ENCODE measurements around the gene SCGB2A2.

SCGB2A2 gene

DNA sequence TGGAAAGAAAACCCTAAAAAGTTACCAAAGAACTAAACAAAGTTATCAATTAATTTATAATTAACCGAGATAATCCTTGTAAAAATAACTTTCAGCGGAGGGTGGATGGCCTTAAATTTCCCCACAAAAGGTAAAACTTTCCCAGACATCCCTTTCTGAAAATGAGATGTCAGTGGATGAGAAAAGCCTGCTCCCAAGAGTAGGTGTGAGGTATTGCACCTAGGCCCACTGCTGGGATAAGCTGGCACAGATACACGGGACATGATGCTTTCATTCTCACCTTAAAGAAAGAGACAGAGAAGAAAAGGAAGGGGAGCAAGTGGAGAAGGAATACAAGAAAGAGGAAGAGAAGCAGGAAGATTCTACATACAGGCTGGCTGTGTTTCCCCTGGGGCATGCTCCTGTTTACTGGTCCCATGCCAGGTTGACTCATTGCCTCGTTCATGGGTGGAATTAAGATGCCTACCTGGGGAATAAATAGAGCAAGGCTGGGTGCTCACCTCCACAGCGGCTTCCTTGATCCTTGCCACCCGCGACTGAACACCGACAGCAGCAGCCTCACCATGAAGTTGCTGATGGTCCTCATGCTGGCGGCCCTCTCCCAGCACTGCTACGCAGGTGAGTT, at the start of gene SCGB2A2:
Gene SCGB2A2, plus strand, starts transcription at position 505 of the 625 bp plus-strand sequence. Its CDS starts 59 bp downstream, at position 564.
- DNase-seq = no peak

DNA sequence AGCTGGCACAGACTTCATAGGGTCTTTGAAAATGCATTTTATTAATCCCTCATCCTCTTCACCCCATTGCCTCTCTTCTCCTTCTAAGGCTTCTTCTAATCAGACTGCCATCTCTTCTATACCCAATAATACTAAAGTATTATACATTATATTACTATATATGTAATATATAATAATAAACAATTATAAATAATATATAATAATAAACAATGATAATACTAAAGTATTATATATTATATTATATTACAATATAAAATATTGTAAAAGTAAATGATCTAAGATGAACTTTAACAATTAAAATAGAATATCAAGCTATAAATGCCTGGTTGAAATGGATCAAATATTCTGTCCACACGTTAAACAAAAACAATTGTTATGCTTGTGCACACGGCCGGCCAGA, 48.5 kb upstream of the SCGB2A2 start:
- DNase-seq = no peak

- DNase-seq = no peak
Measured at GRCh38 chr11:62223095-62223494, 46.9 kb upstream of the SCGB2A2 start.

DNA sequence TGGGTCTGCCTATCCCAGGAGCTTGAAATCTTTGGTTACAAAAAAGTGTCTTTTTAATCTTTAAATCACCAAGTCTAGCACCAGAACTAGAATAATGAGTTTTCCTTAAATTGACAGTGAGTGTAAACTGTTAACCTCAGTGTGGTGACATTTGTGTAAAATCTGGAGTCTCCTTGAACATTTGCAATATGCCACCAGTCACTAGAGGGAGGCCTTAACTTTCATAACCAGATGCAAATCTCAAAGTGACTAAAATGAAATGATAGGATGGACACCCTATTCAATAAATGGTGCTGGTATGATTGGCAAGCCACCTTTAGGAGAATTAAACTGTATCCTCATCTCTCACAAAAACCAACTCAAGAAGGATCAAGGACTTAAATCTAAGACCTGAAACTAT, 36.2 kb upstream of the SCGB2A2 start:
- DNase-seq = no peak

DNA sequence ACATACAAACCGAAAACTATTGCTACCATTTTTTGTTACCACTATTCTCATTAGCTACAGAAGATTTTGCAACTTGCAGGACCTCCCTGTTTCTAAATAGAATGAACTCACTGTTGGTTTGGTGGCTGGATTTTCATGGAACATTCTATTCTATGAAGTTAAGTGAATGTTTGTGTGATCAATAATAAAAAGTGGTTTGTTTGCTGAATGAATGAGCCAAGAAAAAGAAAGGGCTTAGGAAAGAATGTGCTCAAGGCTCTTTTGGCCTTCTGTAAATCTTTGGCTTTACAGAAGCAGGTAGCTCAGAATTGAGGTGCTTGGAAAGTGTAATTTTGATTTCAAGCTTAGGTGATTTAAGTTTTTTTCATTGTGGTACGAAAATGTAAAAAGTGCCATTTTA, 33.8 kb upstream of the SCGB2A2 start:
- no peak for DNase-seq

DNA sequence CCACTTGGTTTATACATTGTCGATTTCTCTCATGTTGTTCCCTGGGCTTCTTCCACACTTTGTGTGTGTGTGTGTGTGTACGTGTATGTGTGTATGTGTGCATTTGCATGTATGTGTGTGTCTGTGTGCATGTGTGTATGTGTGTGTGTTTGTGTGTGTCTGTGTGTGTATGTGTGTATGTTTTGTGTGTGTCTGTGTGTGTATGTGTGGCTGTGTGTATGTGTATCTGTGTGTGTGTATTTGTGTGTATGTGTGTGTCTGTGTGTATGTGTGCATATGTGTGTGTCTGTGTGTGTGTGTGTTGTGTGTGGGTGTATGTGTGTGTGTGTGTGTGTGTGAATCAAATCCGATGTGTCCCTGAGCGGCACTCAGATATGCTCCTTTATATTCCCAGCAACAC, 32.5 kb upstream of the SCGB2A2 start:
- no peak for DNase-seq

DNA sequence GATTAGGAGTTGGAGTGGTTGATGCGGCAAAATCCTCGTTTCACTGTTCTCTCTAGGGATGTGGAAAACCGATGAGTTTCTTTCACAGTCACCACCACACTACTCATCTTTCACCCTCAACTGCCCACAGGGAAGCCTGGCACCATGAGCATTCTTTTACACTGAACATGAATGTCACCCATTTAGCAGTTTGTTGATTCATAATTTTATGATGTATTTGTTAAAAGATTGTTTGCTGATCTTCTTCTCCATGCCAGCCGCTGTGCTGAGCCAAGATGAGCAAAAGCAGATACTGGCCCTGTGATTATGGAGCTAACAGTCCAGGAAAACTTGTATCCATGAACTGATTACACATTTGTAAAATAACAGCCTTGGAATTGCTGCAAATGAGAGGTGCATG, 31.8 kb upstream of the SCGB2A2 start:
- no peak for DNase-seq

GRCh38 chr11:62241095-62241494, 28.9 kb upstream of the SCGB2A2 start:
- no peak for DNase-seq

- DNase-seq = no peak
Measured at GRCh38 chr11:62242021-62242420, 27.9 kb upstream of the SCGB2A2 start, which contains the start of gene SCGB1D2. SCGB1D2 (plus strand) TSS chr11:62242239; CDS start chr11:62242308, 69 bp downstream.

GRCh38 chr11:62245271-62245753, 24.6 kb upstream of the SCGB2A2 start:
- no peak for DNase-seq

DNA sequence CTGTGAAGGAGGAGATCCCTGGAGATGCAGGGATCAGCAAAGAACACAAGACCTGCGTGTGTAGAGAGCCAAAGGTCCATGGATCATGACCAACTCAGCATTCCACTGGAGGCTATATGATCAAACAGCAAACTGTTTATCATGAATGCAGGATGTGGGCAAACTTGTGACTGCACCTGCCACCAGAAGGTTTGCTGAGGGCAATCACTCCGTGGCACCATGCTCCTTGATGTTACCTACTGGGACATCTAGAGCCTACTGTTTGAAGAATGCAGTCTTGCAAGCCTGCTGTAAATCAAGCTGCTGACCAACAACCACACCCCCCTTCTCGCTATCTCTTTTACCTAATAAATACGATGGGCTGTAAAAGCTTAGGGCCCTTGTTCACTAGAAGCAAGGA, 18.3 kb upstream of the SCGB2A2 start:
- DNase-seq = no peak

- DNase-seq = no peak
Measured at GRCh38 chr11:62253999-62254542, 15.9 kb upstream of the SCGB2A2 start.

- DNase-seq = no peak
Measured at GRCh38 chr11:62256281-62256680, 13.7 kb upstream of the SCGB2A2 start.

DNA sequence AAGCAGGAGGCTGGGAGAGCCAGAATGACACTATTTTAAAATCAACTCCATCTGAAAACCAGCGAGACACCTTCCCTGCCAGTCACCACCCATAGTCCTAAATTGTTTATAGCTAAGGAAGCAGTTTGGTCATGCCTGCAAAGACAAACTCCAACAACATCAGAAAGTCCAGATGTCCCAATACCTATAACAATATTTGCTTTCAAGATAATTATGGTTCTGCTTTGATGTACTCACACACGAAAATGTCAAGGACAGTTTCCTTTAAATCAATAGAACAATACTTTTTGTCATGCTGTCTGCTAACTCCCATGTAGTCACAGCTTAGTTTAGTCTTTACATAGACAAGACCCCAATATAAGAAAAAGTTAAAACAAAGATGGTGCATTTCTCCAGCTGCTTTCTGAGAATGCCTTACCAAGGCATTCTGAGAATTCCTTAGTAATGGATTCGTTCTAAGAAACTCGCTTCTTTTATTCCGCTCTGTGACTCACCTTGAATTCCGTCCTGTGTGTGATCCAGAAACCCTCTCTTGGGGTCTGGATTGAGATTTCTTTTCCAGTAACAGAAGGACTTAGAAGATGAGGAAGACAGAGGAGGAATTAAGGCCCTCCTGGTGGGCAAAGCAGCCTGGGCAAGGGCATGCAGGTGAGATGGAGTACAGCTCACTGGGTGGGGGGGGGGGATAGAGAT, 9.6 kb upstream of the SCGB2A2 start:
- DNase-seq = no peak

DNA sequence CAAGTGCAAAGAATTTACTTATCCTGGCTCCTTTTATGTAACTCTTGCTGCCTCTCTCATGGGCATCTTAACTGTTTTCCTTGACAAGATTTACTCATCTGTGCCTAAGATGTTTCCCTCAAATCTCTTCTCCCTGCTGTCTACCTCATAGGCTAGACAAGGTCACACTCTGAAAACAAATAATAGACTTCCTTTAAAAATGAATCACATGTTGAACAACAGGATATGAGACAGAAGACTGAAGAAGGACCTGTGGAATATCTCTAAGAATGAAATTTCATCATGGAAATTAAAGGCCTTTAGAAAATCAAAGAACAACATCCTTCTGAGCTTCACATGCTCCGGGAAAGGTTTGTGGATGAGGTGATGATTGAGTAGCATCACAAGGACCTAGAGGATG, 6.0 kb upstream of the SCGB2A2 start:
- no peak for DNase-seq

GRCh38 chr11:62266558-62266957, 3.4 kb upstream of the SCGB2A2 start:
- DNase-seq = no peak

GRCh38 chr11:62267050-62267449, 2.9 kb upstream of the SCGB2A2 start:
- DNase-seq = no peak

DNA sequence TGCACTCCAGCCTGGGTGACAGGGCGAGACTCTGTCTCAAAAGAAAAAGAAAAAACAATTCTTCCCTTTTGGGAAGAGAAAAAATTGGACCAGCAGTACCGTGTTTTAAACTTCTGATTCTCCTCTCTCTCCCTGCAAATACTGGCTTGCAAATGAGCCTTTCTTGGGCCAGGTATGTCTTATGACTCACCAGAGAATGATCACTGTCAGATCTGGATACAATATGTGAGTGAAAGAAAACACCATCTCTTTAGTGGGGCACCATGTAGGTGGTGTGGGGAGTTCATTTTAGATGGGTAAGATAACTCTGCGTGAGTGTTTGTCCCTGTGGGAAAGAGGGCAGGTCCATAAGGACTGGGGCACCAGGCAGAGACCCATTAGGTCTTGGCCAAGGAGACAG, 2.4 kb upstream of the SCGB2A2 start:
- DNase-seq = no peak

DNA sequence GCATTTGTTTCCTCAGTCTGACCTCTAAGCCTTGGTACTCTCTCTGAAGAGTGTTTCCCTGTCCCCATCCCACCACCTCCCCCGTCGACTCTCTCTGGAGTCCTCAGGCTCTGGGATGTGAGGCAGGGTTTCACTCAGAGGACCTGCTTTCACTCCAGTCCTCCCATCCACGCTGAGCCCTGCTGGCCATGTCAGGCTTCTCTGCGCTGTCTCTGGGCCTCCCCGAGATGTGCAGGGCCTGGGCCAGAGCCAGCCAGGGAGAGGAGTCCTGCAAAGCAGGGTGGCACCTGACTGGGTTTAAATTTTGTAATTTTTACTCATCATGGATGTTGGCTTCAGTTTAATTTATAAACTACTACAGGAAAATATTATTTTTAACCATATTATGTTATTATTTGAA, 3.3 kb downstream of the SCGB2A2 start:
- no peak for DNase-seq

- DNase-seq = no peak
Measured at GRCh38 chr11:62273789-62274275, 3.9 kb downstream of the SCGB2A2 start.

- DNase-seq = no peak
Measured at GRCh38 chr11:62280452-62280851, 10.5 kb downstream of the SCGB2A2 start.

GRCh38 chr11:62295504-62295903, 25.5 kb downstream of the SCGB2A2 start:
- no peak for DNase-seq

- no peak for DNase-seq
Measured at GRCh38 chr11:62298975-62299374, 29.0 kb downstream of the SCGB2A2 start, which contains the start of gene SCGB1D4. SCGB1D4 (minus strand) TSS chr11:62299075; CDS start chr11:62299010, 65 bp downstream.

DNA sequence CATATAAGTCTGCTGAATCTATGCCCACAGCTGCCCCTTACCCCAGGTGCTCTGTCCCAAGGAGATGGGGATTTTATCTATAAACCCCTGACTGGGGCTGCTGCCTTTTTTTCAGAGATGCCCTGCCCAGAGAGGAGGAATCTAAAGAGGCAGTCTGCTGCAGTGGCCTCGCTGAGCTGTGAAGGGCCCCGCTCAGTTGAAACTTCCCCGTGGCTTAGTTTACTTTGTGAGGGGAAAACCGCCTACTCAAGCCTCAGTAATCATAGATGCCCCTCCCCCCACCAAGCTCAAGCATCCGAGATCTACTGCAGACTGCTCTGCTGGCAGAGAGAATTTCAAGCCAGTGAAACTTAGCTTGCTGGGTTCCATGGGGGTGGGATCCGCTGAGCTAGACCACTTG, 36.3 kb downstream of the SCGB2A2 start:
- no peak for DNase-seq

Measured in NCI-H187 treated with DMSO at 0.1 percent for 48 hours (cell line).